ENCODE measurements around the gene ATG2B. TPM values are rescaled to one million over a fixed set of nuclear protein-coding genes. Genes with fewer than 3 reads are reported as not detected.

The ATG2B gene
- total RNA-seq, 4 donors from 2014 or later, result 26.1 to 30.8 (median 28.2) TPM

- TF ChIP-seq CTCF (IDR thresholded peaks at IDR 0.05; ENCODE audit: low read depth), result no peak
Measured at GRCh38 chr14:96281486-96281885, 81.7 kb downstream of the ATG2B start.

DNA sequence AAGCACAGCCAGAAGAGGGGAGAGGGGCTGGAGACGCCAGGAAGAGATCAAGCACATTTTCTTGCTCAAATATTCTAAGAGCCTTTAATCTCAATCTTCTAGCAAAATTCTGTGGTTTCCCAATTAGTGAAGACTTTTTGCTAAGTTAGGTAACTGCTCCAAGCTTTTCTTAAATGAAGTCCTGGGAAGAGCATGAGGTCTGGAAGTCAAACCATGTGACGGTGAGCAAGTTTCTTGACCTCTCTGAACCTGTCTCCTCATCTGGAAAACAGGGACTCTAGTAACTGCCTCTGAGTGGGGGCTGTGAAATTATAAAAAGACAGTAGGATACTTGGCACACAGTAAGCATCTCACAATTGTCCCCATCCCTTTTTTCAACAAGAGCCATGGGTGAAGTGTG is 83.0 kb downstream of the ATG2B start:
- TF ChIP-seq CTCF (IDR thresholded peaks at IDR 0.05; ENCODE audit: low read depth), result no peak

DNA sequence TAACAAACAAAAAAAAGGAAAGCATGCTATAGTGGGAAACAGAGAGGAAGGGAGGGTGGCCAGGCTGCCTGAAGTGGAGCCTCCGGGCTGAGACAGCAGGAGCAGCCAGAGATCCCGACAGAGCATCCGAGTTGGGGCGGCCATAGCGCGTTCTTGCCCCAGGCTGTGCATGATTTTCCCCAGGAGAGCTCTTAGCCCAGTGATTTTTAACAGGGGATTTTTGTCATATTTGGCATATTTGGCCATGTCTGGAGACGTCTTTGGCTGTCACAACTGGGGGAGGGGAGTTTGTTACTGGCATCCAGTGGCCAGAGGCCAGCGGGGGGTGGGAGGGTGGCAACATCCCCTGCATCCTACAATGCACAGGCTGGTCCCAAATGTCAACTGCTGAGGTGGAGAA is 83.6 kb downstream of the ATG2B start:
- TF ChIP-seq CTCF (IDR thresholded peaks at IDR 0.05; ENCODE audit: low read depth), result no peak

GRCh38 chr14:96277890-96278289 is 85.3 kb downstream of the ATG2B start:
- no peak for TF ChIP-seq CTCF (IDR thresholded peaks at IDR 0.05; ENCODE audit: low read depth)

GRCh38 chr14:96275177-96276112 is 87.7 kb downstream of the ATG2B start:
- TF ChIP-seq CTCF (IDR thresholded peaks at IDR 0.05; ENCODE audit: low read depth), result no peak

DNA sequence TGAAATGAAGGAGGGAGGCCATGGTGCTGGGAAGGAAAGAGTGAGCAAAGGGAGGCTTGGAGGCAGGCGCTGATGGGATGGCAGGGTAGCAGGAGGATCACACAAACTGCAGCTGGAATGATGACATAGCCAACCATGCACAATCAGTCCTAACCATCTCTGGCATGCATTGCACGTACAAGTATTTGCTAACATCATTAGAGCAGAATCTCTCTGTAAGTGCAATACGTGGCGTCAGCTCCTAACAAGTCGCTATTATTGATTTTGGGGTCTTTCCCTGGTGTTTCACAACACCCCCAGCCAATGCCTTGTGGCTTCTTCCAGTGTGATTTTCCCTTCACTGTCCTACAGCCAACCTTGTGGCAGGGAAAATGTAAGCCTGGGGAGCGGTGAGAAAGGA is 88.6 kb downstream of the ATG2B start:
- TF ChIP-seq CTCF (IDR thresholded peaks at IDR 0.05; ENCODE audit: low read depth), result no peak

DNA sequence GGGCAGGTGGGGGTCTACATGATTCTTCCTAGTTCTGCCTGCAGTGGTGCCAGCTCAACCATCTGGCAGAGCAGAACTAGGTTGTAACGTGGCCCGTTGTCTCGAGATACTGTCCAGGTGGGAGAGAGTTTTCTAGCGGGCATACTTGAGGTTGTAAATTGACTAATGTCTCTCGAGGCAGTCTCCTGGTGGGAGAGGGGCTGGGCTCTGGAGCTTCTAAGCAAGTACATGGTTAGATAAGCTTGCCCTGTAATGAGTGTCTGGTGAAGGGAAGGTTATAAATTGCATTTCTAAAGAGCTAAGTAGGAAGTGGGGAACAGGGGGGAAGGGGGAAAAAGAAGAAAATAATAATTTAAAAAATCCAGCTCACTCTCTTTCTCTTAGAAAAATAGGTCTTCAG is 89.0 kb downstream of the ATG2B start:
- no peak for TF ChIP-seq CTCF (IDR thresholded peaks at IDR 0.05; ENCODE audit: low read depth)
